ENCODE data around the gene BLVRB. TPM values are rescaled to one million over a fixed set of nuclear protein-coding genes. Genes with fewer than 3 reads are reported as not detected.
A peak's percentile ranks its signal among the peaks of the same experiment; 100 is the strongest.

The BLVRB gene
- total RNA-seq, 1 donor from 2014 or later, result 295 TPM

DNA sequence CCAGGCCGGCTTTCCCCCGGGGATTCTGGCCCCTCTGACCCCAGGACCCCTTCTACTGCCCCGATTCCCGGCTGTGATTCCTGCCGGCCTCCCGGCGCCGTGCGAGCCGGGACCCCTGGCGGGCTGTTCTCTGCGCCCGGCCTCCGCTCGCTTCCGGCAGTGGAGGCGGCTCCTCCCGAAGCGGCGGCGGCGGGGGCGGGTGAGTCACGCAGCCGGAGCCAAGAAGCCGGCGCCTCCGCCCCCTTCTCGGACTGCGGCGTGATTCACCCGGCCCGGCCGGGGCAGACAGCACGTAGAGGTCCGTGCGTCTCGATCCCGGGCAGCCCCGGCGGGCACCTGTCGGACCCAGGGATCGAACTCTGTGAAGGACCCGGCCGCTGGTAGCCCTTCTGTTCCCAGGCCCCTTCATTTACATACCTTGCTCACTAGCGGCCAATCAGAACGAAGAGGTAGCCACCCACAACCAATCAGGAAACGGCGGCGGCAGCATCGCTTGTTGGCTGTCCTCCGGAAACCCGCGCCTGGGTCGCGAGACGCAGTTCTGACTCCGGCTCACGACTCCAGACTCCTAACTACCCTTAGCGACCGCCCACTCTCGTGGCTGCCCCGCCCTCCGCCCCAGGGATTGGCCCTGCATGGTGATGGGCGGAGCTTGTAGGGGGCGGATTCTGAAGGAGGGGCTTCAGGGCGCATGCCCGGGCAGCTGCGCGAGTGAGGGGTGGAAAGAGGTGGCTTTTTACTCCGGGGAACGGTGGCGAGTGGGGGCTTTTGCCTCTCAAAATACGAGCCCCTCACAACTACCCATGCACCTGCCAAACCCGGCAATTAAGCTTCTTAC, 39.9 kb downstream of the BLVRB start, which contains the start of gene SERTAD1:
Gene SERTAD1 (minus strand): TSS at position 543 of the 838 bp plus-strand sequence. CDS start 2,446 bp downstream, outside the sequence.
- TF ChIP-seq, protein P1, sequence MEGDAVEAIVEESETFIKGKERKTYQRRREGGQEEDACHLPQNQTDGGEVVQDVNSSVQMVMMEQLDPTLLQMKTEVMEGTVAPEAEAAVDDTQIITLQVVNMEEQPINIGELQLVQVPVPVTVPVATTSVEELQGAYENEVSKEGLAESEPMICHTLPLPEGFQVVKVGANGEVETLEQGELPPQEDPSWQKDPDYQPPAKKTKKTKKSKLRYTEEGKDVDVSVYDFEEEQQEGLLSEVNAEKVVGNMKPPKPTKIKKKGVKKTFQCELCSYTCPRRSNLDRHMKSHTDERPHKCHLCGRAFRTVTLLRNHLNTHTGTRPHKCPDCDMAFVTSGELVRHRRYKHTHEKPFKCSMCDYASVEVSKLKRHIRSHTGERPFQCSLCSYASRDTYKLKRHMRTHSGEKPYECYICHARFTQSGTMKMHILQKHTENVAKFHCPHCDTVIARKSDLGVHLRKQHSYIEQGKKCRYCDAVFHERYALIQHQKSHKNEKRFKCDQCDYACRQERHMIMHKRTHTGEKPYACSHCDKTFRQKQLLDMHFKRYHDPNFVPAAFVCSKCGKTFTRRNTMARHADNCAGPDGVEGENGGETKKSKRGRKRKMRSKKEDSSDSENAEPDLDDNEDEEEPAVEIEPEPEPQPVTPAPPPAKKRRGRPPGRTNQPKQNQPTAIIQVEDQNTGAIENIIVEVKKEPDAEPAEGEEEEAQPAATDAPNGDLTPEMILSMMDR (IDR thresholded peaks at IDR 0.05), result peak; percentile 75 to 86 (median 85)
- H3K9me3 ChIP-seq, result no peaks in the 10 kb centered on the region
- DNase-seq (ENCODE audit: low spot score in 2 of 2), result peak; percentile 99 to 100
- H3K27me3 ChIP-seq, result no peaks in the 10 kb centered on the region
- H3K27ac ChIP-seq, result peak within 1 kb of the TSS; percentile 98 to 99
- intact Hi-C loops (cut with DNase I), result loop anchor here (1.0 to 10.0 kb wide), 3 partner anchors 19 to 369 kb away; partner anchors contain the start of genes EGLN2, LTBP4 and SERTAD3
- H3K4me1 ChIP-seq, result peaks cover 14 to 30% of the 10 kb centered on the region in 2 donors
- peaks cover 11 to 17% of the 10 kb centered on the region in 2 donors for H3K36me3 ChIP-seq
- H3K4me3 ChIP-seq, result peak within 1 kb of the TSS; percentile 62 to 83

DNA sequence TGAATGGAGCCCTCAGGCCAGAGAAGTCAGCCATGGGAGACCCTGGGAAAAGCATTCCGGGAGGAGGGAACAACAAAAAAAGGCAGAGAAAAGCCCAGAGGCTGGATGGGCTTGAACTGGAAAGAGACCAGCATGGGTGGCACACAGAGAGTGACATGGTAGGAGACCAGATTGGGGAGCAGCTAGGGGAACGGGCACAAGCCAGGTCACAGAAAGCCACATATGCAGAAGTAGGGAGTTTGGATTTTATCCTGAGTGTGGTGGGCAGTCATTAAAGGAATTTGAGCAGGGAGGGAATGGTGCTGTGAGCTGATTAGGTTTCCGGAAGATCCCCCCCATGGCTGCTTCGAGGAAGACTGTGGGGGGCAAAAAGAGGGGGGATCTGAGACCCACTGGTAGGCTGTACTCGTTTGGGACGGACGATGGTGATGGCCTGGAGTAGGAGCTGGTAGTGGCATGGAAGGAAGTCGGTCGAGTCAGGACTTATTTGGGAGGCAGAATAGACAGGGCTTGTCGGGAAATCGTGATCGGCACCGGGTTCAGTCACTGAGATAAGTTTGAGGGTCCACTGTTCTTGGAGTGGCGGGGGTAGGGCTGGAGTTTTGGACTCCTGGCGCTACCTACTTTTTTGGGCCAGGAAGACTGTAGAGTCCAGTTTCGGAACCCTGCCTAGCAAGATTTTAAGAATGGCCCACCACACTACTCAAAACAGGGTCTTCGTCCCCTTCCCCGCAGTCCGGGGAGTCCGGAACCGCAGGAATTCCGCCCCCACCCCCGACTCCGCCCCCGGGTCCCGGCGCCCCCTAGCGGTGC, 40.7 kb downstream of the BLVRB start:
- TF ChIP-seq, protein P1 (IDR thresholded peaks at IDR 0.05), result no peak
- peak overlapping the region; percentile 62 to 83 for H3K4me3 ChIP-seq
- peaks cover 14 to 30% of the 10 kb centered on the region in 2 donors for H3K4me1 ChIP-seq
- peaks cover 11 to 17% of the 10 kb centered on the region in 2 donors for H3K36me3 ChIP-seq
- H3K9me3 ChIP-seq, result no peaks in the 10 kb centered on the region
- intact Hi-C loops (cut with DNase I), result loop anchor here (1.0 to 10.0 kb wide), 5 partner anchors 19 to 370 kb away; partner anchors contain the start of genes AKT2, COQ8B, EGLN2 and ITPKC
- no peaks in the 10 kb centered on the region for H3K27me3 ChIP-seq
- H3K27ac ChIP-seq, result peak overlapping the region; percentile 98 to 99
- DNase-seq (ENCODE audit: low spot score in 2 of 2), result no peak

- H3K27ac ChIP-seq, result peak overlapping the region; percentile 98 to 99
- no peaks in the 10 kb centered on the region for H3K9me3 ChIP-seq
Observed at GRCh38 chr19:40423938-40424337, 41.6 kb downstream of the BLVRB start.

GRCh38 chr19:40422748-40423566, 42.6 kb downstream of the BLVRB start:
- Histone ChIP-seq H3K4me1 (peaks cover 14 to 30% of the 10 kb centered on the region in 2 donors), H3K9me3 (no peaks in the 10 kb centered on the region), H3K4me3 (peak overlapping the region in 1 of 2 donors; percentile 16), H3K27me3 (no peaks in the 10 kb centered on the region), H3K27ac (peak overlapping the region; percentile 98 to 99), H3K36me3 (peaks cover 11 to 17% of the 10 kb centered on the region in 2 donors)
- TF ChIP-seq, protein P1 (IDR thresholded peaks at IDR 0.05), result no peak
- DNase-seq (ENCODE audit: low spot score in 2 of 2), result no peak
- intact Hi-C loops (cut with DNase I), result loop anchor here (5.0 to 10.0 kb wide), 3 partner anchors 136 to 372 kb away; partner anchors contain the start of genes AKT2, COQ8B, EGLN2 and ITPKC

More at GRCh38 chr19:40423938-40424337, 41.6 kb downstream of the BLVRB start:
- Histone ChIP-seq H3K4me1 (peaks cover 14 to 30% of the 10 kb centered on the region in 2 donors), H3K36me3 (peaks cover 11 to 17% of the 10 kb centered on the region in 2 donors), H3K27me3 (no peaks in the 10 kb centered on the region), H3K4me3 (peak overlapping the region; percentile 62 to 83)
- no peak for DNase-seq (ENCODE audit: low spot score in 2 of 2)
- intact Hi-C loops (cut with DNase I), result loop anchor here (5.0 to 10.0 kb wide), 3 partner anchors 137 to 371 kb away; partner anchors contain the start of genes AKT2, COQ8B, EGLN2 and ITPKC
- TF ChIP-seq, protein P1 (IDR thresholded peaks at IDR 0.05), result no peak
